ENCODE data around the gene GPRC5D.

GPRC5D gene

DNA sequence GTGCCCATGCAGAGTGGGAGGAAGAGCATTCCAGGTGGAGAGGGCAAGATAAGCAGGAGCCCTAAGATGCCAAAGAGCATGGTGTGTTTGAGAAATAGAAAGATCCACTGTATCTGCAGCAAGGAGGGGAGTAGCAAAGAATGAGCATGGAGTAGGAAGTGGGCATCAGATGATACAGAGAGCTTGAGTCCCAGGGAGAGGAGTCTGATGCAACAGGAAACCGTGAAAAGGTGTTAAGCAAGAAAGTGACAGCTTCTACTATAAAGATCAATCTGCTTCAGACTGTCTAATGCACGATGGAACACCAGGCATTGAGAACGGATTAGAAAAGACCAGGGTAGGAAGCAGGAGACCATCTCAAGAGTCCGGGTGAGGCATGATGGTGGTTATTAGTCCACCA, 12.3 kb upstream of the GPRC5D start:
- no peaks in the 10 kb centered on the region for H3K4me1 ChIP-seq (ENCODE audit: insufficient read depth, insufficient read length)
- TF ChIP-seq SUZ12 (IDR thresholded peaks at IDR 0.05; ENCODE audit: extremely low read depth, insufficient read depth, insufficient read length) (no peak), ZNF274 (IDR thresholded peaks at IDR 0.05; ENCODE audit: low read depth, low read length) (no peak), YY1 (IDR thresholded peaks at IDR 0.05; ENCODE audit: insufficient read depth, insufficient read length) (no peak)
- no peaks in the 10 kb centered on the region for H3K27me3 ChIP-seq (ENCODE audit: insufficient read depth, insufficient read length)
- peaks cover 5% of the 10 kb centered on the region for H3K36me3 ChIP-seq (ENCODE audit: insufficient read depth, insufficient read length, low read length)
- H3K9me3 ChIP-seq (ENCODE audit: insufficient read depth, low read length), result no peaks in the 10 kb centered on the region
- H3K9ac ChIP-seq (ENCODE audit: insufficient read length, low read depth), result no peak overlapping the region
- H3K4me3 ChIP-seq (ENCODE audit: insufficient read length, low read depth), result no peak overlapping the region
- no peak for DNase-seq (ENCODE audit: low read depth, low spot score)

DNA sequence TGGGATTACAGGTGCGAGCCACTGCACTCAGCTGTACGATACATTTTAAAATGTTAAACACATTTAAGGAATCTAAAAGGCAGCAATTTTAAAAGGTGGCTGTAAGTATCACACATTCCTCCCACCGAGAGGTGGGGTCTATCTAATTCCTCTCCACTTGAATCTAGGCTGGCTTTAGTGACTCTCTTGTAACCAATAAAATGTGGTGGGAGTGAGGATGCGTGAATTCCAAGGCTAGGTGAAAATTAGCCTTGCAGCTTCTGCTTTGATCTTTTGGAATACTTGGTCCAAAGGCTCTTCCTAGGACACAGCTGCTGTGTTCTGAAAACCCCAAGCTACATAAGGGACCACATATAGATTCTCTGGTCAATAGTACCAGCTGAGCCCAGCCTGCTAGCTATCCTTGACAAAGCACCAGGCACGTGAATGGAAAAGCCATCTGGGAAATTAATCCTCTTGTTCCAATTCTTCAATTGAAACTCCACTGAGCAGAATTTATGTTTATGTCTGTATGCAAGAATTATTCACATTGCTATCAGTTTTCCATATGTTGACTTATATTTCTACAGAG, 8.8 kb upstream of the GPRC5D start:
- DNase-seq (ENCODE audit: low read depth, low spot score), result no peak
- H3K36me3 ChIP-seq (ENCODE audit: insufficient read depth, insufficient read length, low read length), result no peaks in the 10 kb centered on the region
- no peaks in the 10 kb centered on the region for H3K27me3 ChIP-seq (ENCODE audit: insufficient read depth, insufficient read length)
- H3K4me1 ChIP-seq (ENCODE audit: insufficient read depth, insufficient read length), result no peaks in the 10 kb centered on the region
- H3K9ac ChIP-seq (ENCODE audit: insufficient read length, low read depth), result no peak overlapping the region
- no peaks in the 10 kb centered on the region for H3K9me3 ChIP-seq (ENCODE audit: insufficient read depth, low read length)
- no peak overlapping the region for H3K4me3 ChIP-seq (ENCODE audit: insufficient read length, low read depth)
- TF ChIP-seq ZNF274 (IDR thresholded peaks at IDR 0.05; ENCODE audit: low read depth, low read length) (no peak), SUZ12 (IDR thresholded peaks at IDR 0.05; ENCODE audit: extremely low read depth, insufficient read depth, insufficient read length) (no peak), YY1 (IDR thresholded peaks at IDR 0.05; ENCODE audit: insufficient read depth, insufficient read length) (no peak)

DNA sequence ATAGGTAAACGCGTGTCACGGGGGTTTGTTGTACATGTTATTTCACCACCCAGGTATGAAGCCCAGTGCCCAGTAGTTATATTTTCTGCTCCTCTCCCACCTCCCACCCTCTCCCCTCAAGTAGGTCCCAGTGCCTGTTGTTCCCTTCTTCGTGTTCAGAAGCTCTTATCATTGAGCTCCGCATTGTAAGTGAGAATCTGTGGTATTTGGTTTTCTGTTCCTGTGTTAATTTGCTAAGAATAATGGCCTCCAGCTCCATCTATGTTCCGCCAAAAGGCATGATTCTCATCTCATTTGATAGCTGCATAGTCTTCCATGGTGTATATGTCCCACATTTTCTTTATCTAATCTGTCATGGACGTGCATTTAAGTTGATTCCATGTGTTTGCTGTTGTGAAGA, 6.9 kb upstream of the GPRC5D start:
- no peaks in the 10 kb centered on the region for H3K27me3 ChIP-seq (ENCODE audit: insufficient read depth, insufficient read length)
- H3K9me3 ChIP-seq (ENCODE audit: insufficient read depth, low read length), result no peaks in the 10 kb centered on the region
- DNase-seq (ENCODE audit: low read depth, low spot score), result no peak
- TF ChIP-seq YY1 (IDR thresholded peaks at IDR 0.05; ENCODE audit: insufficient read depth, insufficient read length), result no peak
- no peak for TF ChIP-seq ZNF274 (IDR thresholded peaks at IDR 0.05; ENCODE audit: low read depth, low read length)
- TF ChIP-seq SUZ12 (IDR thresholded peaks at IDR 0.05; ENCODE audit: extremely low read depth, insufficient read depth, insufficient read length), result no peak
- H3K9ac ChIP-seq (ENCODE audit: insufficient read length, low read depth), result no peak overlapping the region
- H3K4me3 ChIP-seq (ENCODE audit: insufficient read length, low read depth), result no peak overlapping the region
- no peaks in the 10 kb centered on the region for H3K4me1 ChIP-seq (ENCODE audit: insufficient read depth, insufficient read length)
- no peaks in the 10 kb centered on the region for H3K36me3 ChIP-seq (ENCODE audit: insufficient read depth, insufficient read length, low read length)

GRCh38 chr12:12954878-12955625, 3.1 kb upstream of the GPRC5D start:
- no peak overlapping the region for H3K4me3 ChIP-seq (ENCODE audit: insufficient read length, low read depth)
- no peak overlapping the region for H3K9ac ChIP-seq (ENCODE audit: insufficient read length, low read depth)
- no peak for TF ChIP-seq SUZ12 (IDR thresholded peaks at IDR 0.05; ENCODE audit: extremely low read depth, insufficient read depth, insufficient read length)
- TF ChIP-seq ZNF274 (IDR thresholded peaks at IDR 0.05; ENCODE audit: low read depth, low read length), result no peak
- TF ChIP-seq YY1 (IDR thresholded peaks at IDR 0.05; ENCODE audit: insufficient read depth, insufficient read length), result no peak
- H3K27me3 ChIP-seq (ENCODE audit: insufficient read depth, insufficient read length), result no peaks in the 10 kb centered on the region
- no peaks in the 10 kb centered on the region for H3K4me1 ChIP-seq (ENCODE audit: insufficient read depth, insufficient read length)
- H3K9me3 ChIP-seq (ENCODE audit: insufficient read depth, low read length), result no peaks in the 10 kb centered on the region
- no peaks in the 10 kb centered on the region for H3K36me3 ChIP-seq (ENCODE audit: insufficient read depth, insufficient read length, low read length)
- no peak for DNase-seq (ENCODE audit: low read depth, low spot score)

- H3K27me3 ChIP-seq (ENCODE audit: insufficient read depth, insufficient read length), result no peaks in the 10 kb centered on the region
- DNase-seq (ENCODE audit: low read depth, low spot score), result no peak
- no peaks in the 10 kb centered on the region for H3K9me3 ChIP-seq (ENCODE audit: insufficient read depth, low read length)
- H3K36me3 ChIP-seq (ENCODE audit: insufficient read depth, insufficient read length, low read length), result no peaks in the 10 kb centered on the region
- H3K4me3 ChIP-seq (ENCODE audit: insufficient read length, low read depth), result no peak overlapping the region
- H3K9ac ChIP-seq (ENCODE audit: insufficient read length, low read depth), result no peak overlapping the region
- no peaks in the 10 kb centered on the region for H3K4me1 ChIP-seq (ENCODE audit: insufficient read depth, insufficient read length)
- no peak for TF ChIP-seq SUZ12 (IDR thresholded peaks at IDR 0.05; ENCODE audit: extremely low read depth, insufficient read depth, insufficient read length)
- TF ChIP-seq ZNF274 (IDR thresholded peaks at IDR 0.05; ENCODE audit: low read depth, low read length), result no peak
- no peak for TF ChIP-seq YY1 (IDR thresholded peaks at IDR 0.05; ENCODE audit: insufficient read depth, insufficient read length)
Measured at GRCh38 chr12:12954356-12954755, 2.4 kb upstream of the GPRC5D start.

GRCh38 chr12:12951504-12951903, 466 bp downstream of the GPRC5D start:
- no peak for TF ChIP-seq ZNF274 (IDR thresholded peaks at IDR 0.05; ENCODE audit: low read depth, low read length)
- TF ChIP-seq YY1 (IDR thresholded peaks at IDR 0.05; ENCODE audit: insufficient read depth, insufficient read length), result no peak
- TF ChIP-seq SUZ12 (IDR thresholded peaks at IDR 0.05; ENCODE audit: extremely low read depth, insufficient read depth, insufficient read length), result no peak
- no peaks in the 10 kb centered on the region for H3K9me3 ChIP-seq (ENCODE audit: insufficient read depth, low read length)
- H3K27me3 ChIP-seq (ENCODE audit: insufficient read depth, insufficient read length), result no peaks in the 10 kb centered on the region
- DNase-seq (ENCODE audit: low read depth, low spot score), result no peak
- no peaks in the 10 kb centered on the region for H3K36me3 ChIP-seq (ENCODE audit: insufficient read depth, insufficient read length, low read length)
- no peaks in the 10 kb centered on the region for H3K4me1 ChIP-seq (ENCODE audit: insufficient read depth, insufficient read length)
- H3K4me3 ChIP-seq (ENCODE audit: insufficient read length, low read depth), result no peak overlapping the region
- H3K9ac ChIP-seq (ENCODE audit: insufficient read length, low read depth), result no peak overlapping the region

DNA sequence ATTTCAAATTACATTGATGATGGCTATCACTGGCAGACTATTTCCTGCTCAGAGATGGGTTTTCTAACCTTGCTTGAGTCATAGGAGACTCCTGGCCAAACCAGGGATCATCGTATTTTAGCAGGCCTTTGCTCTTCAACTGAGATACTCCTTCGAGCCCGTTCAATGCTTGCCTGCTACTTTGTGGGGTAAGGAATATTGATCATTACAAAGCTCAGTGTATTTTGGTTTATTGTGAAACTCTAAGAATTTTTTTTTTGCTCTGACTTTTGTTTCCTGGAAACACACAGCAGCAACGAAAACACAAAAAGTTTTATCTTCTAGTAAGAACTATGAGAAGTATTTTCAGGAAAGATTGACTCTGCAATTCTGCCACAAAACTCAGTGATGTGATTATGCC, 4.1 kb downstream of the GPRC5D start:
- Histone ChIP-seq H3K9me3 (ENCODE audit: insufficient read depth, low read length) (no peaks in the 10 kb centered on the region), H3K9ac (ENCODE audit: insufficient read length, low read depth) (no peak overlapping the region), H3K4me3 (ENCODE audit: insufficient read length, low read depth) (no peak overlapping the region), H3K4me1 (ENCODE audit: insufficient read depth, insufficient read length) (no peaks in the 10 kb centered on the region), H3K36me3 (ENCODE audit: insufficient read depth, insufficient read length, low read length) (no peaks in the 10 kb centered on the region), H3K27me3 (ENCODE audit: insufficient read depth, insufficient read length) (no peaks in the 10 kb centered on the region)
- no peak for DNase-seq (ENCODE audit: low read depth, low spot score)
- TF ChIP-seq YY1 (IDR thresholded peaks at IDR 0.05; ENCODE audit: insufficient read depth, insufficient read length) (no peak), ZNF274 (IDR thresholded peaks at IDR 0.05; ENCODE audit: low read depth, low read length) (no peak), SUZ12 (IDR thresholded peaks at IDR 0.05; ENCODE audit: extremely low read depth, insufficient read depth, insufficient read length) (no peak)

Data from NT2/D1 (cell line).